AG04449 (cell line): ENCODE measurements around the gene KIAA0513.
A peak's percentile ranks its signal among the peaks of the same experiment; 100 is the strongest.

Experiments
- CTCF ChIA-PET: fragments of 350-600 bp; formaldehyde crosslinking; extraction: SDS; loops from one replicate; lab custom pipeline; 2021; ENCODE audit warnings: antibody characterized with exemption; lab: Yijun Ruan, JAX
- POLR2A ChIA-PET: fragments of 400-600, 350-600 bp; formaldehyde crosslinking; extraction: SDS; loops from one replicate; lab custom pipeline; 2020; ENCODE audit warnings: antibody characterized with exemption, inconsistent platforms; lab: Yijun Ruan, JAX
- DNase-seq: peaks from one replicate; pipeline ENCODE4 v3.0.0-alpha.2; 2010; ENCODE audit warnings: low read depth, low spot score
- H3K4me3 ChIP-seq: 2 replicates; pipeline ENCODE4 v1.5.1; 2011; ENCODE audit warnings: low read depth, mild to moderate bottlenecking, control low read depth, low read length
- CTCF ChIP-seq: IDR thresholded peaks from one replicate; pipeline ENCODE4 v1.5.1; 2011; ENCODE audit warnings: mild to moderate bottlenecking, moderate library complexity, low read length, control low read depth, inconsistent platforms; ENCODE audit not compliant: insufficient read depth; ENCODE audit errors: missing control alignments

Gene KIAA0513

GRCh38 chr16:85027349-85027957 lies at the start of gene KIAA0513:
Gene KIAA0513, plus strand, starts transcription at chr16:85027795. Its CDS starts 39,277 bp downstream, at chr16:85067072.
- ChIA-PET POLR2A (interaction anchor here (1.3 to 2.4 kb wide), 3 partner anchors 16 to 45 kb away, joined by 4 to 15 read pairs (median 5); partner anchors contain the start of gene ZDHHC7), CTCF (interaction anchor here (0.6 to 2.6 kb wide), 15 partner anchors 11 to 73 kb away, joined by 3 to 18 read pairs (median 4); no protein-coding TSS in a partner anchor)
- TF ChIP-seq CTCF = peak; percentile 34
- no peak for DNase-seq
- H3K4me3 ChIP-seq = peak within 1 kb of the TSS; percentile 81

- CTCF ChIA-PET = interaction anchor here (0.7 to 5.5 kb wide), 9 partner anchors 8 to 241 kb away, joined by 3 to 38 read pairs (median 4); no protein-coding TSS in a partner anchor
- no peak for TF ChIP-seq CTCF
- no peak for DNase-seq
- no peak overlapping the region for H3K4me3 ChIP-seq
- POLR2A ChIA-PET = no interaction called here
These were observed 48.1 kb upstream of the KIAA0513 start for GRCh38 chr16:84979516-84979915.

GRCh38 chr16:84982434-84982833 lies 45.2 kb upstream of the KIAA0513 start:
- ChIA-PET POLR2A (no interaction called here), CTCF (interaction anchor here (1.0 to 1.7 kb wide), 3 partner anchors 10 to 45 kb away, joined by 3 to 12 read pairs (median 3); no protein-coding TSS in a partner anchor)
- no peak for DNase-seq
- TF ChIP-seq CTCF = no peak
- H3K4me3 ChIP-seq = no peak overlapping the region

GRCh38 chr16:84985079-84986065 lies 42.2 kb upstream of the KIAA0513 start:
- H3K4me3 ChIP-seq = no peak overlapping the region
- POLR2A ChIA-PET = no interaction called here
- DNase-seq = peak; percentile 67
- TF ChIP-seq CTCF = no peak
- CTCF ChIA-PET = interaction anchor here (1.4 kb wide), 1 partner anchor 246 kb away, joined by 4 read pairs; no protein-coding TSS in a partner anchor

GRCh38 chr16:84986102-84986501 lies 41.5 kb upstream of the KIAA0513 start:
- no peak overlapping the region for H3K4me3 ChIP-seq
- TF ChIP-seq CTCF = no peak
- no peak for DNase-seq
- ChIA-PET POLR2A (no interaction called here), CTCF (interaction anchor here (1.4 kb wide), 1 partner anchor 246 kb away, joined by 4 read pairs; no protein-coding TSS in a partner anchor)
